Fibroblast of lung (primary cell): ENCODE results near the gene BCAR1.

ENCODE experiments used
- CTCF ChIP-seq, 2 donors: IDR thresholded peaks in 1 of 2; conservative IDR thresholded peaks in 1 of 2; 1 replicate in 1 of 2; 2 replicates in 1 of 2; pipeline ENCODE4 v1.5.1; 2011 to 2012; ENCODE audit warnings: low read length in 2 of 2, control low read depth in 1 of 2, inconsistent platforms in 1 of 2, low read depth in 1 of 2, mild to moderate bottlenecking in 1 of 2
- EZH2 ChIP-seq: IDR thresholded peaks from 2 replicates; pipeline ENCODE4 v1.5.1; 2012; ENCODE audit warnings: low read length, control low read depth, mild to moderate bottlenecking; ENCODE audit errors: missing control alignments

GRCh38 chr16:75219838-75220237, 31.6 kb downstream of the BCAR1 start:
- TF ChIP-seq CTCF (conservative IDR thresholded peaks at IDR 0.05 in 1 of 2, IDR thresholded peaks at IDR 0.05 in 1 of 2; ENCODE audit: low read depth in 1 of 2, low read length in 2 of 2) (no peak), EZH2 (no peak)
